HG02588 (cell line): ENCODE measurements around the gene CSF1R.

Experiments
- ATAC-seq: cut with Tn5 transposase; IDR thresholded peaks from one replicate; pipeline ENCODE4 v1.9.1; 2021; ENCODE audit warnings: mild to moderate bottlenecking, moderate library complexity; ENCODE audit not compliant: unreplicated experiment

Gene CSF1R

DNA sequence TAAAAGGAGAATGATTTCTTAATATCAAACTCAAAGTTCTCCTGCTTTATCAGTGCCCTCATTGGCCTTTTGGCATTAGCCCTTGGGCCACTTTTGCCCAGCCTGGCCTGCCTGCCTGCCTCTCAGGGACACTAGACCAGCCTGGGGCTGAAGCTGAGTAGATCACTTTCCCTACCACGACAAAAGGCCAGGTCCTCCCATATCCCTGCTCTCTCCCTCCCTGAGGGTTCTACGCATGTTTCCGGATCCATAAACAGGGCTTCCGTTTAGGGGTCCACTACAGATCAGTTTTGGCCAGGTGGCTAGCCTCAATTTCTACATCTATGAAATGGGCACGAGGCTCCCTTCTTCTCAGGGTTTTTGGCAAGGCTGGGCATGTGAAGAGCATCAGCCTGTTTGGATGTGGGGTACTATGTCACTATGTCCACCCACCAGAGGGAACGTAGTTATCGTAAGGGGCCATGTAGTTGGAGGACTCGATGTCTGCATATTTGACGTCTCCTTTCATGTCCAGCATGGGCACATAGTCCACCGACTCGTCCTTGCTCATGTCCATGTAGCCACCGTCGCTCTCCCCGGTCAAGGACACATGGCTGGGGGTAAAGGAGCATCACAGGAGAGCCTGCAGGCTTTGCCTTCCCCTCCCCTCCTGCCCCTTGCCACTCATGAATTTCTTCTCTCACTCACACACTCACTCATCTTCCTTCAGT is 35.2 kb upstream of the CSF1R start:
- ATAC-seq, result no peak

DNA sequence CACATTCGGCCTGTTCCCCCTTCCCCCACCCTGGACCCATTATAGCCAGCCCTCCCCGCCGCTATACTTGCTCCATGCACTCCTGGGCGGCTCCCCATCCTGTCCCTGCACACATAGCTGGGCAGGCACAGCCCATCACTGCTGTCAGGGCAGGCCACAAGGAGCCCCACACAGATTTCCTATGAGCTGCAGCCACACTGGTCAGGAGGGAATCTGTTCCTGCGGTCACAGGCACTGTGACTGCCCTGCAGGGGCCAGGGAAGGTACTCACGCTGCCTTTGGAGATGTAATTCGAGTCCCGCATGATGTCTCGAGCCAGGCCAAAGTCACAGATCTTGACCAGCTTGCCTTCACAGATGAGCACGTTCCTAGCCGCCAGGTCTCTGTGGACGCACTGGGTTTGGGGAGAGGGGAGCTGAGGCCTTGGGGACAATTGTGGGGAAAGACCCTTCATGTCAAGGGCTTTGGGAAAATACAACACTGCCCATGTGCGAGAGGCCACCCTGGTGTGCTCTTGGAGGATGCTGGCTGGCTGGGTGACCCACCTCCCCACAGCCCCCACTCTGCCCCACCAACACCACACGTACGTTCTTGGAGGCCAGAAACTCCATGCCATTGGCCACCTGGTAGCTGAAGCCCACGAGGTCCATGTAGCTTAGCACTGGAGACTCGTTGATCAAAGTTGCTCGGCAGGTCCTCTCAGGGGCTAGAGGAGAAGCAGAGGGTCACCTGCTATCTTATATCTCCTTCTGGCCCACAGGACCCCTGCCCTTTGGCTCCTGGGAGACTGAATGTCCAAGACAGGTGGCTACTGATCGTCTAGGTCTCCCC is 34.5 kb upstream of the CSF1R start:
- no peak for ATAC-seq

DNA sequence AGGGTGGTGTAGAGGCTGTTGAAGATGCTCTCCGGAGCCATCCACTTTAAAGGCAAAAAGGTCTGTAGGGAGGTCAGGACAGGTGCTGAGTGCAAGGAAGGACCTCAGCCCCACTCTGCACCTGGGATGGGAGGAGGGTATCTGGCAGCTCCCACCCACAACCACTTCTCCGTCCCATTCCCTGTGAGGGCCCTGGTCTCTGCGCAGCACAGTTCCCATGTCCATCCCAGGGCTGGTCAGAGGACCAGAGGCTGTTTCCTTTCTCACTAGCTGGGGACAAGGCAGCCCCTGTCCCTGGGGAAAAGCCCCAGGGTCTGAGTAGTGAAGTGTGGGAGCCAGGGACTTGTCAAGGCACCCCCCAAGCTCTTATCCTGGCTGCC is 33.7 kb upstream of the CSF1R start:
- ATAC-seq, result no peak

DNA sequence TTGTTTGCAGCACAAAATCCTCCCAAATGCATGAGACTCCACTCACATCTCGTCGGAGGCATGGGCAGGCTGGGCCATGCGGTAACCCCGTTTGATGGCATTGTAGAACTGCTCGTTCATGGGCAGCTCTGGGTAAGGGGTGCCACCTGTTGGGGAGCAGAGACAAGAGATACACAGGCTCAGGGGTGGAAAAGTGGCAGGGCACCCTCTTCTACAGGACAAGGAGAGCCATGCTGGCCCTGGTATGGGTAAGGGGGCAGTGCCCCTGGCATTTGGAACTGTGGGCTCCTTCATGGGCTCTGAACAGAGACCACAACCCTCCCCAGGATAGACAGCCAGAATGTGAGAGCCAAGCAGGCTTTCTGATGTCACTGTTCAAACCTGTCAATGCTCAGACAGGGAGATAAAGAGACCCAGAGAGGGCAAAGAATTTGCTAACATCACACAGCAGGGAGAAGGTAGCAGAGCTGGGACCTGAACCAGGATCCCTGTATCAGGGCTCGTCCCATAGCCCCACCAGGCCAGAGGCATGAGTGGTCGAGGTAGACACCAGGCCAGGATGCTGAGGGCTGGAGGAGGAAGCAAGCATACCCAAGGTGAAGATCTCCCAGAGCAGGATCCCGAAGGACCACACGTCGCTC is 33.2 kb upstream of the CSF1R start:
- ATAC-seq, result no peak

DNA sequence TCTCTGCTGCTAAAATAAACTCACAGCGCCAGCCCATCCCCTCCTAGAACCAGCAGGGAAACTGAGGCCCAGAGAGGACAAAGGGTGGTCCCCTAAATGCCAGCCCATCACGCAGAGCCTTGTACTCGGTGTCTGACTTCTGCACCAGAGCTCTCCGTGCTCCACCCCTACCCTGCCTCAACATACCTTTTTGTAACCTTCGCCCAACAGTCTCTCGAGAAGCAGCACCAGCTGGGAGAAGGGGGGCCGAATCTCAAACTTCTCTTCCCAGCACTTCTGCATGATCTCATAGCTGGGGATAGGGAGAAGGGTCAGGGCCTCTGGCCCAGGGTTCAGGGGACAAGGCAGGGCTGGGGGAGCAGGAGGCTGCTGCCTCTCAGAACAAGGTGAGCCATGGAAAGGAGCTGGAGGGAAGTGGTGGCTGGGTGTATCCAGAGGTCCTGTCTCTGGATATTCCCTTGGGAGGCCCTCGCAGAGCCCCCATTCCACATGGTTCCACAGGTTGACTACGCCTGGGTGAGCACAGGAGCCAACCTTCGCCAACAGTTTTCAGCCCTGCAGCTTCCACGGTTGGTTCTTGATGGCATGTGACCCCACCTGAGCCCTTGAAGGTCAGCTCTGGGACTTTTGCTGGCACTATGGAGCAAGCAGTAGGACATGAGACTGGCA is 32.3 kb upstream of the CSF1R start:
- no peak for ATAC-seq

DNA sequence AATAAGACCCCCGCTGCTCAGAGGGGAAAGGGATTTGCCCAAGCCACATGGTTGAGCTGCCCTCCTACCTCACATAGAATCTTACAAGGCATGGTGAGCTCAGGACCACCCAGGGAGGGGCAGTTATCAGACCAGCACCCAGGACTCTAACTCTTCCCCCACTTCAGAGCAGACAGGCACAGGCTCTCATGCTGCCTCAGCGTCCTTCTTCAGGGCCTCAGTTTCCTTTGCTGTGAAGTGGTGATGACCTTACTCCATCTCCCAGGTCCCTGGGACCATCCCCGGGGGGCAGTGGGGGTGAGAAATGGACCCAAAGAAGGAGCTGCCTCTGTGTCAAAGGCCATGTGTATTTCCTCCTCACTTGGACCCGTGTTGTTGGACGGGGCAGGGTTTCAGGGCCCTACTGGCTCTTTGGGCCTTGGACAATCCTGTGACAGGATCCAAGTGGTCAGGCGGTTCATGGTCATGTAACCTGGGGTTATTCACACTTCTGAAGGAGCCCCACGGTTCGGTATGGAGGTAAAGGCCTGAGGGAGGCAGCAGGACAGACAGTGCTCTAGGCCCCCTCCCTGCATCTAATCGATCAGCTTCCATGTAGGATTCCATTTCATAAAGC is 31.7 kb upstream of the CSF1R start:
- no peak for ATAC-seq

DNA sequence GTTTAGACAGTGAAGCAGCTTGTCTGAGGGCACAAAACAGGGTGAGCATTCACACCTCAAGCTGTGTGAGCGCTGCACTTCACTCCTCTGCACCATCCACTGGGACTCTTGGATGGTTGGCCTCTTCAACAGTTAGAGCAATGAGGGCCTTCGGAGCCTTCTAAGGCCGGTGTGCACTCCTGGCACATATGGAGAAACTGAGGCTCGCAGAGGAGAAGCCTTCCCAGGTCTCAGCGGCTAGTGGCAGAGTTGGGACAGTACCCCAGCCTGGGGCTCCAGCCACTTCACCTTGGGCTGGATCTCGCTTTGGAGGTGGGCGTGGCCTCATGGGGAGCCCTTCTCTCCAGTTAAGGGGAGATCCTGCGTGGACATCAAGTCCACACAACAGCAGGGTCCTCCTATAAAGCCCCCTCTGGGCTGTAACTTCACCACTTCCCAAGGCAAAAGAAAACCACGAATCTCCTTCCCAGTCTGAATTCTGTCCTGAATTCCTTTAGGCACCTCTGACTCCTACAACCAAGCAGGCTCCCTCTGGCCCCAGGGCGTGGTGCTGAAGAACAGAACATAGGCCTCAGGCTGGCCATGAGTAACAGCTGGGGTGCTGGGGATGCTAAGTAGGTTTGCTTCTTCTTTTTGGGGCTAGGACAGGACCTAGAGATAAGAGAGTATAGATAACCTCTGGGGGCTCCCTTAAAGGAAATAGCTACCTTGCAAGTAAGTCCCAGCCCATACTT is 30.5 kb upstream of the CSF1R start:
- ATAC-seq, result no peak

DNA sequence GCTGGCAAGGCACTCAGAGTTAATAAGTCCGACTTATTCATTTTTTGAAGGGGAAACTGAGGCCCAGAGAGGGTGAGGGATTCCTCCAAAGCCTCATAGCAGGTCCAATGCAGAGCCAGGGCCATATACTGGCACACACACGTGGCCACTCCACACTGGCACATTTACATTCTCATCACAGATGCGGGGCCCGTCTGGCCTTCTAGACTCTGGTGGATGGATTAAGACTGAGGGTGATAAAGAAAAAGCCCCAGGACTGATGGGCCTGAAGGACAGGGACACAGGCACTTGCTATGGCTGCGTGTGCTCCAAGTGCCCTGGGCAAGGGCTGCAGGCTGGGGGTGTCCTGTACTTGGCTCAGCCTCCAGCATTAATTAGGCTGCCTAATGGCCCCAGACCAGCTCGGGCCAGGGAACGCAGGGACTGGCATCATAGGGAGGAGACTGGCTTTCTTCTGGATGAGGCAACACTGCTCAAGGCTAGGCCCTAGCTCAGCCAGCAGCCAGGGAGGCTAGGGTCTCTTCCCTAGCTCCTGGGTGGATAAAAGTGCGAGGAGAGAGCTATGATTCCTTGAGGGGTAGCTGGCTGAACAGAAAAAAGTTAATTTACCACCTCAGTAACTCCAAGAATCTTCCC is 28.5 kb upstream of the CSF1R start:
- no peak for ATAC-seq

DNA sequence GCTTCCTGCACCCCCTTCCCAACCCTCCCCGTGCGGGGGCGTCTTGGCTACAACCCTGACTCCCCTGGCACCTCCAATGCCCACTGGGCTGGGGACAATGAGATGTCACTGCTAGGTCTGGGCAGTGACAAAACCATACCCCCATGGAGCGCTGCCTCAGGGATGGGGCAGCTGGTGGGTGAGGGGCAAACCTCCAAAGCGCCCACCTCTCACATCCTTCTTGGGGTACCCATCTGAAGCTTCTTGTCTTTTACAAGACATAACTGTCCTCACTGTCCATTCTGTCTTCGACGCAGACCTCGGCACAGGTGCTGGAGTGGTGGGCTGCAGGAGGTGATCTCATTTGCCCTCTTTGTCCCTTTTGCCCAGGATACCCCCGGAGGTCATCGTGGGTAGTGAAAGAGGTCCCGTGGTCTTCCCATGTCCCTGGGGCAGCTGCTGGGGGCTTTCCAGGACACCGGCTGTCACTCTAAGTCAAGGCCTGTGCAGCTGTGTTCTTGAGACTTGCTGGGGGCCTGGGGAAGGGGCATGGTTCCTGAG is 27.8 kb upstream of the CSF1R start:
- no peak for ATAC-seq

DNA sequence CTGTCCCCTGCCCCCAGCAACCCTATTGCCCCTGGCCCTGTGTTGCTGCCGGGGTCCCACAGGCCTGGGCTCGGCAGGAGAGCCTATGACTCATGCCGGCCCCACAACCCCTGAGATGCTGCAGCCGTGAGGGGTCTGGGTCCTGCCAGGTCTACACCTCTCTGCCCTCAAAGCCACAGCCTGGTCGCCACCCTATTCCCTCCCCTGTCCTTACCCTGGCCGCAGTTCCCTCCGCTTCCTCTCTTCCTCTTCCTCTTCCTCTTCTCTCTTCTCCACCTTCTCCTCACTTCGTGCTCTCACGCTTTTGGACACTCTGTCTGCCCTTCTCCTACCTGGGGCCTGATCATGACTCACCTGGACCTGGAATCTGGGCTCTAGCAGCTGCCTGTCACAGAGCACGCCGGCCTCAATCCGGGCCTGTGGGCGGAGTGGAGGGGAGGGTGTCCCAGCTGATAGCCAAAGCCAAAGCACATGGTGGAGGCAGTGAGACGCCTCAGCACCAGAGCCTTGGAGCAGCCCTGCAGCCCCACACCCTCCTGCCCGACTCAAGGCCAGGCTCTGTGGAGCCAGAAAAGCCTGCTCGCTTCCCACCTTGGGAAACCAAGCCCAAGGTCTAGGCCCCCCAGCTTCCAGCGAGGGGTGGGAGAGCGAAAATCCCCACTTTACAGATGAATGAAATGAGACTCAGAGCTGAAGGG is 26.8 kb upstream of the CSF1R start:
- no peak for ATAC-seq

DNA sequence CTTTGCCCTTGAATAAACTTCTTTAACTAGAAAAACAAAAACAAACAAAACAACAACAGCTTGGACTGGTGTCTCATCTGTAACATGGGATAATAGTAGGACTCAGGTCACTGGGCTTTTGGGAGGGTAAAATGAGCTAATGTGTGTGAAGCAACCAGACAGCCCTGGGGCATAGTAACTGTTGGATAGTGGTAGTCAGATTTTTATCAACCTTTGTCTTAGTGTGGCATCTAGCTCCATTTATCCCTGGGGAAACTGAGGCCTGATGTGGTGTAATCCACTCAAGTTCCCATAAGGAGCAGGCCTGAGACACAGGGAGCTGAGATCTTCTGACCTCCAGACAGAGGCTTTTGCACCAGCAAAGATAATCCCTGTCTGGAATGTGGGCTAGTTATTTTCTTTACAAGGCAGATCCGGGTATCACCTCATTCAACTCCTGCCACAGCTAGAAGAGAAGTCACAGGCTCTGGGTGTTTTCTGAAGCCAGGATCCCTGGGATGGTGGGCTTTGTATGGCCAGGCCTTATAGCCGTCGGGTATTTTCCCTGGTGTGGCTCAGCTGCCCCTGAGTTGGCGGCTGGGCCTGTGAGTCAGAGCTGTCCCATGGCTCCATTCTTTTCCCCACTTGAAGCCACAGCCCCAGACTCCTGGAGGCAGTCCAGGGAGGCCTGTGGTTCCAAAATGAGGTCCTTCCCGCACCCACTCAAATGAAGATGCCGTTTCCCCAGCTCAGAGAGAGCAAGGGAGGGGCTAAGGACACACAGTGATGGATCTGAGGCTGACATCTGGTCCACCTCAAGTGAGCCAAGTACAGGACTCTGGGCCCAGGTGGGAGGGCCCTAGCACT is 26.1 kb upstream of the CSF1R start:
- no peak for ATAC-seq

DNA sequence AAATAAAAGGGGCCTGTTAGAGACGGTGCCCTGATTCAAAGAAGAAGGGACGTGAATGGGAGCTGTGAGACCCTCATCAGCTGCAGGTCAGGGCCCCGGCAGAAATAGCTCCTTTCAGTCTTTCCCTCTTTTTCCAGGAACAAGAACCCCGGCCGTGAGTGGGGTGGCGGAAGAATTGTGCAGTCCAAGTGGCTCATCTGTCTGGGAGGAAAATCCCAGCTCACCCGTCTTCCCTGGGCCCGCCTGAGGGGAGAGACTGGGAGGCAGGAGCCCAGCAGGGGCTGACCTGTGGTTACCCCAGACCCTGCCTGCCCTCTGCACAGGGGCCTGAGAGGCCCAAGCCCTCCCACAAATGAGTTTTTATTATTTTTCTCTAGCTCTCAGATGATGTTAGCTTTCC is 24.8 kb upstream of the CSF1R start:
- no peak for ATAC-seq

DNA sequence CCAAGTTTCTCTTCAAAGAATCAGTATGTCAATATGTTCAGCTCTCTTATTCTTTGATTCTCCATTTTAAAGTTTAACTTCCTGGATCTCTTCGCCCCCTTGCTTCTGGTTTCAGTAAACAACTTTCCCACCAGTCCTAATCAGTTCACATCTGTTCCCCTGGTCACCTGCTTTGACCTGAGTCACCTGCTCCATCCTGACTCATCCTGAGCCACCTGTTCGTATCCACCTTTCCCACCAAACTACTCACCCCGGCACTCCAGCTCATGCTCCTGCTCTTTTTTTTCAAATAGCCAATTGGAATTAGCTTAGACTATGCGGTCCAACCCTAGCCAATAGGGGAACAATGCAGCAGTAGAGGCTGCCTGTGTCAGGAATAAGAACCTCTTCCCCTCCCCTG is 23.6 kb upstream of the CSF1R start:
- ATAC-seq, result no peak

DNA sequence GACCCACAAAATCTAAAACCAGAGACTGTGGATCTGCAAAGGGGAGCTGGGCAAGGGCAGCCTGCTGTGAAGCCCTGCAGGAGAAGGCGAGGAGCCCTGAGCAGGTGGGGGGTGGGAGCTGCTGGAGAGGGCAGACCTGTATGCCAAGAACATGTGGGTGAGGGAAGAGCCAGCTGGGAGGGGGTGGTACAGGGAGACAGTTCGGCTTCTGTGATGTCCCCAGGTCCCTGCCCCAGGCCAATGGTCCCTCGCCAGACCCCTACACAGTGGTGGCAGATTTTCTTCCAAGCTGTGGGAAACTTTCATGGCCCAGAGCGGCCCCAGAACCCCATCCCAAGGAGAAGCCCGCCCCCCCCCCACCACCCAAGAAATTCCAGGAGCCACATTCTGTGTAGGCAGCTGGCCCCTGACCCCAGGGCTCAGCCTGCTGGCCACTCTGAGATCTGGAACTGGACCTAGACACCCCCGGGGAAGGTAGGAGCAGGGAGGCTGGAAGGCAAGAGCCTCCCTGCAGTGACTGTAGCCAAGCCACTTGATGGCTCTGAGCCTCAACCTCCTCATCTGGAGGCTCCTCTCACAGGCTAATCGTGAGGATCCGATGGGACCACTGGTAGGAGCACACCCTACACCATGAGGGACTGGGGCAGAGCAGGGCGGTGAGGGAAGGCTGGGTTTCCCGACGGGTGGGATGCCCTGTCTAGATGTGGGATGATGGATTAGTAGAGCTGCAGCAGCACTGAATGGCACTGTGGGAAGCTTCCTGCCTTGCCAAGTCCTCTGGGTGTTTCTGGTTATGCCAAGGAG is 22.6 kb upstream of the CSF1R start:
- no peak for ATAC-seq

DNA sequence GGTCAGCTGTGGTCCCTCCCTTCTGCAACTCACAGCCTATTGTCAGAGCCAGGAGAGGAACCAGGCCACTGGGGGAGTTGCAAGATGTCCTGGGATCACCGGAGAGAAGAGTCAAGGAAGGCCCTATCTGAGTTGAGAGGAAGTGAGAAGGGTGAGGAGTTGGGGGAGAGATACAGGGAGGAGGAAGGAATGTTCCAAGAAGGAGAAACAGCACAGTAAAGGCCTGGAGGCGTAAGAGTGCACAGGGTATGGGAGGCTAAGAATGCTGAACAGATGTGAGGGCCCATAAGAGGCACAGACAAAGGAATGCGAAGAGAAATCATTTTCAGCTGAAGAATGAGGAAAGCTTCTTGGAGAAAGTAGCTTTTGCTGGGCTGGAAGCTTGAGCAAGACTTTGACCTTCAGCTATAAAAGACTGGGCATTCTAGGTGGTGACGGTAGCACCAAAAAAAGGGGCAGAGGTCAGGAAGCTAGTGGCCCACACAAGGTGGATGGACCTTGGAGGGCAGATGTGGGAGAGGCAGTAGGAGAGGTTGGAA is 21.6 kb upstream of the CSF1R start:
- ATAC-seq, result no peak

DNA sequence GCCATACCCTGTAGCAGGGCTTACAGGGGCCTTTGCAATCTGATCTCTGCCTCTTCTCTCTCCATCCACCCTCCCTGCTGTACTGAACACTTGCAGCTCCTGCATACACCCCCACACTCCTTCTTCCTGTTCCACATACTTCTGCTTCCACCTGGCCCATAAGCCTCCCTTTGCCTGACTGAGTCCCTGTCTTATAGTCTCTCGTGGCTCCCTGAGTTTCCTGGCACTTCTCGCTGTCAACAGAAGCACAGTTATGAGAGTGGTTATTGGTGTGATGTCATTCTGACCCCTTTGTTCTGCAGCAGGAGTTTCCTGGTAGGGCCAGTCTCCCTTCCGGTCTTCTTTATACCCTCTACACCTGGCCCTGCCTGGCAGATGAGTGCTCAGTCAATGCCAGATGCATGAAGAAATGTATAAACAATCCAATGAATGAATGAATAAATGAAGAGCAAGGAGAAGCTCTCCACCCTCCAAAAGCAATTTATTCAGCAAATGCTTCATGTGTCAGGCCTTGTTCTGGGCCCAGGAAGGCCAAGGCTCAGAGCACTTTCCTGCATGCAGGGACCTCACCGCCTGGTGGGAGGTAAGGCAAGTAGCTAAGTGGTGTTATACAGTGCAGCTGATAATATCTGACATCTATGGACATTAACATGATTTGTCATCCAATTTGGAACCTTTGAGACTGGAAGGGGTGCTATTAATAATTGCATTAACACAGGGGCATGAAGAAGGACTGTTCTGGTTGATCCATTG is 20.5 kb upstream of the CSF1R start:
- no peak for ATAC-seq
